Sigmoid colon (tissue), 7 donors: ENCODE data around the gene LAMP5. TPM values are rescaled to one million over a fixed set of nuclear protein-coding genes. Genes with fewer than 3 reads are reported as not detected.
A peak's percentile ranks its signal among the peaks of the same experiment; 100 is the strongest.

Experiments used
- DNase-seq: peaks from one replicate; pipeline ENCODE4 v3.0.0-alpha.2; 2019
- H3K27ac ChIP-seq, 4 donors: fragments of 200-600 bp; sonication (generic); one replicate each; pipeline ENCODE4 v1.5.1; 2016 to 2019; ENCODE audit warnings: mild to moderate bottlenecking in 1 of 4
- H3K27me3 ChIP-seq, 3 donors: fragments of 200-600 bp; sonication (generic); one replicate each; pipeline ENCODE4 v1.5.1; 2019; ENCODE audit warnings: mild to moderate bottlenecking in 1 of 3
- H3K36me3 ChIP-seq, 4 donors: fragments of 200-600 bp; sonication (generic); one replicate each; pipeline ENCODE4 v1.5.1; 2016 to 2019
- H3K4me1 ChIP-seq, 4 donors: fragments of 200-600 bp; sonication (generic); one replicate each; pipeline ENCODE4 v1.5.1; 2017 to 2019
- H3K4me3 ChIP-seq, 4 donors: fragments of 200-600 bp; sonication (generic); one replicate each; pipeline ENCODE4 v1.5.1; 2017 to 2019; ENCODE audit warnings: mild to moderate bottlenecking in 2 of 4, moderate library complexity in 1 of 4
- H3K9me3 ChIP-seq, 4 donors: fragments of 200-600 bp in 3 of 4; sonication (generic) in 3 of 4; one replicate each; pipeline versions ENCODE4 v1.5.1 to v1.6.1; 2013 to 2019
- EP300 ChIP-seq, 4 donors: sonication (generic); formaldehyde crosslinking; IDR thresholded peaks; one replicate each; pipeline ENCODE4 v1.6.1; 2017; ENCODE audit warnings: antibody characterized with exemption in 4 of 4
- POLR2A ChIP-seq, 2 donors: fragments of 450-650 bp; IDR thresholded peaks; one replicate each; pipeline ENCODE4 v1.6.1; 2016; ENCODE audit warnings: antibody characterized with exemption in 2 of 2, mild to moderate bottlenecking in 2 of 2, moderate library complexity in 2 of 2
- POLR2AphosphoS5 ChIP-seq, 4 donors: sonication (generic); formaldehyde crosslinking; IDR thresholded peaks; one replicate each; pipeline ENCODE4 v1.6.1; 2017; ENCODE audit warnings: antibody characterized with exemption in 4 of 4
- WGBS, 2 donors: extraction: QIAGEN DNeasy Blood & Tissue Kit; methylation state at CpG; one replicate each; pipeline ENCODE4 v1.1.7; 2013; 5-methylcytosine and 5-hydroxymethylcytosine counted together
- intact Hi-C: fragments of 100-400 bp; cut with DNase I; formaldehyde crosslinking; loops from one replicate; pipeline ENCODE4 v1.15.1; 2023
- polyA plus RNA-seq, 3 donors: library from polyadenylated mRNA; stranded (reverse); fragments of 200-250 nt; gene quantifications; one replicate each; pipeline ENCODE4 v1.2.3, GENCODE V29; 2013
- total RNA-seq, 4 donors: library from RNA; depleted of rRNA; stranded (reverse); fragments of >200 nt; gene quantifications; one replicate each; pipeline ENCODE4 v1.1.0, GENCODE V29; 2016
- TF ChIP-seq, protein P1 (sequence below), 4 experiments: fragments of 450-650 bp in 3 of 4; fragments of 200-600 bp in 1 of 4; IDR thresholded peaks; one replicate each; pipeline ENCODE4 v1.5.1; 2016 to 2019; ENCODE audit warnings: antibody characterized with exemption in 4 of 4, mild to moderate bottlenecking in 3 of 4, moderate library complexity in 2 of 4
- donor health status: healthy with polysubstance abuse.
- donor health status: Bipolar disorder and iron deficiency.
- donor health status: healthy.

LAMP5 gene
- total and polyA plus RNA-seq, 7 donors: 0.16 to 3.6 (median 0.63) TPM; not detected in 1

DNA sequence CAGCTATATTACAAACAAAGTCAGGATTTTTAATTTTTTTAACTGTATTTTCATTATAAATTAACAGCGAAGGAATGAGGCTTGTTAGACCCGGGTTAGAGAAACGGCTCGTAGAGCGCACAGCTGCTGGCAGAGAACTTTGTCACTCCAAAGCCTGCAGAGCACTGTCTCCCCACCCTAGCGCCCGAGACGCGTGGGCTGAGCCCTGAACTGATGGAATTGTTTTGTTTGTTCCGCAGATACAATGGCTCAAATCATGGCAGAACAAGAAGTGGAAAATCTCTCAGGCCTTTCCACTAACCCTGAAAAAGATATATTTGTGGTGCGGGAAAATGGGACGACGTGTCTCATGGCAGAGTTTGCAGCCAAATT, 810 bp downstream of the LAMP5 start:
- Histone ChIP-seq H3K4me3 (peak overlapping the region in 3 of 4 donors; percentile 7 to 28 (median 15)), H3K27me3 (peaks cover 15 to 66% (median 20%) of the 10 kb centered on the region in 3 donors), H3K27ac (no peak overlapping the region), H3K9me3 (no peaks in the 10 kb centered on the region), H3K36me3 (no peaks in the 10 kb centered on the region), H3K4me1 (peaks cover 0 to 27% (median 17%) of the 10 kb centered on the region in 4 donors)
- no peak for TF ChIP-seq POLR2AphosphoS5 (IDR thresholded peaks at IDR 0.05)
- TF ChIP-seq EP300 (IDR thresholded peaks at IDR 0.05): no peak
- TF ChIP-seq POLR2A (IDR thresholded peaks at IDR 0.05): no peak
- 5 to 11% methylated on average over 13 of the region's 13 CpGs for WGBS, 2 donors
- intact Hi-C loops: no loop called here
- DNase-seq: no peak

DNA sequence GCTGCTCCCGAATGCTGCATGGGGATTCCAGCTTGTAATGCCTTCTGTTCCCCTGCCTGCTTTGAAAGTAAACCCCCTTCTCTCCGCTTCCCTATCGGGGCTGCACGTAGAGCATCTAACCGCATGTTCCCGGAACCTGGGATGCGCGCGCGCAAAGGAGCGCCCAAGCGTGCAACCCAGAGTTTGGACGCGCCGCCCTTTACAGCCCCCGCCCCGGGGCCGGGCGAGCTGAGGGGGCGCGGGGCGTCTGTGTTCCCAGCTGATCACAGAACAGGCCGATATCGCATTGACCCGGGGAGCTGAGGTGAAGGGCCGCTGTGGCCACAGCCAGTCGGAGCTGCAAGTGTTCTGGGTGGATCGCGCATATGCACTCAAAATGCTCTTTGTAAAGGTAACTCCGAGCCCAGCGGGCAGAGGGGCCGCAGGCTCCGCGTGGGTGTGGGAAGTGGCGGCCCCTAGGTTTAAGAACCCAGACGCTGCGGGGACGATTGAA, 1.4 kb downstream of the LAMP5 start:
- intact Hi-C loops: no loop called here
- Histone ChIP-seq H3K4me1 (peaks cover 0 to 27% (median 17%) of the 10 kb centered on the region in 4 donors), H3K27ac (no peak overlapping the region), H3K27me3 (peaks cover 15 to 61% (median 20%) of the 10 kb centered on the region in 3 donors), H3K9me3 (no peaks in the 10 kb centered on the region), H3K36me3 (no peaks in the 10 kb centered on the region), H3K4me3 (peak overlapping the region in 3 of 4 donors; percentile 7 to 28 (median 15))
- WGBS, 2 donors: 2 to 11% methylated on average over 38 of the region's 38 CpGs
- TF ChIP-seq EP300 (IDR thresholded peaks at IDR 0.05) (no peak), POLR2AphosphoS5 (IDR thresholded peaks at IDR 0.05) (no peak), POLR2A (IDR thresholded peaks at IDR 0.05) (no peak)
- TF ChIP-seq, protein P1, sequence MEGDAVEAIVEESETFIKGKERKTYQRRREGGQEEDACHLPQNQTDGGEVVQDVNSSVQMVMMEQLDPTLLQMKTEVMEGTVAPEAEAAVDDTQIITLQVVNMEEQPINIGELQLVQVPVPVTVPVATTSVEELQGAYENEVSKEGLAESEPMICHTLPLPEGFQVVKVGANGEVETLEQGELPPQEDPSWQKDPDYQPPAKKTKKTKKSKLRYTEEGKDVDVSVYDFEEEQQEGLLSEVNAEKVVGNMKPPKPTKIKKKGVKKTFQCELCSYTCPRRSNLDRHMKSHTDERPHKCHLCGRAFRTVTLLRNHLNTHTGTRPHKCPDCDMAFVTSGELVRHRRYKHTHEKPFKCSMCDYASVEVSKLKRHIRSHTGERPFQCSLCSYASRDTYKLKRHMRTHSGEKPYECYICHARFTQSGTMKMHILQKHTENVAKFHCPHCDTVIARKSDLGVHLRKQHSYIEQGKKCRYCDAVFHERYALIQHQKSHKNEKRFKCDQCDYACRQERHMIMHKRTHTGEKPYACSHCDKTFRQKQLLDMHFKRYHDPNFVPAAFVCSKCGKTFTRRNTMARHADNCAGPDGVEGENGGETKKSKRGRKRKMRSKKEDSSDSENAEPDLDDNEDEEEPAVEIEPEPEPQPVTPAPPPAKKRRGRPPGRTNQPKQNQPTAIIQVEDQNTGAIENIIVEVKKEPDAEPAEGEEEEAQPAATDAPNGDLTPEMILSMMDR (IDR thresholded peaks at IDR 0.05): no peak
- DNase-seq: no peak

DNA sequence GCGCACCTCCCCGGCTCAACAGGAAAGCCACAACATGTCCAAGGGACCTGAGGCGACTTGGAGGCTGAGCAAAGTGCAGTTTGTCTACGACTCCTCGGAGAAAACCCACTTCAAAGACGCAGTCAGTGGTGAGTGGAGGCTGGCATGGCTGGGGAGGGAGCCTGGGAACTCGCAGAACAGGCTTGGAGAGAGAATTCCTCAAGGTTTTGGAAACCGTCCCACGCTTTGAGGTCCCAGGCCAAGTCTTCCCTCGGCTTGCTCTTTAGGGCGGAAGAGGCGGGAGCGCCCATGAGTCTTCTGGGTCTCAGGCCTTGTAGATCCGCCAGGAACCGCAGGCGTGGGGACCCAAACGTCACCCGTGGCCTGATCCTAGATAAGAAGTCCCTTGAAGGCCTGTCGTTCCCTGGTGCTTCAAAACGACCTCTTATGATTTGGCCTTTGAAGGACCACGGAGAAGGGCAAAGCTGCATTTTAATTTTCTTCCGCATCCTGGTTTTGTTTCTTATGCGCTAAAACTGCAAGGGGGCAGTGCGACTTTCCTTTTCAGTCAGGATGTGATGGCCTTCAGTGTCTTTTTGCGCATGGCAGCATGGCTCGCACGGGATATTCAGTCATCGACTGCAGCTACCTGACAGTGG, 2.0 kb downstream of the LAMP5 start:
- Histone ChIP-seq H3K27ac (no peak overlapping the region), H3K27me3 (peaks cover 15 to 55% (median 20%) of the 10 kb centered on the region in 3 donors), H3K4me3 (peak overlapping the region in 3 of 4 donors; percentile 7 to 28 (median 15)), H3K4me1 (peaks cover 0 to 27% (median 17%) of the 10 kb centered on the region in 4 donors), H3K9me3 (no peaks in the 10 kb centered on the region), H3K36me3 (no peaks in the 10 kb centered on the region)
- intact Hi-C loops: no loop called here
- WGBS, 2 donors: 4 to 13% methylated on average over 28 of the region's 28 CpGs
- no peak for DNase-seq
- TF ChIP-seq POLR2AphosphoS5 (IDR thresholded peaks at IDR 0.05): no peak
- no peak for TF ChIP-seq EP300 (IDR thresholded peaks at IDR 0.05)
- TF ChIP-seq POLR2A (IDR thresholded peaks at IDR 0.05): no peak
- TF ChIP-seq, protein P1 (IDR thresholded peaks at IDR 0.05): no peak

DNA sequence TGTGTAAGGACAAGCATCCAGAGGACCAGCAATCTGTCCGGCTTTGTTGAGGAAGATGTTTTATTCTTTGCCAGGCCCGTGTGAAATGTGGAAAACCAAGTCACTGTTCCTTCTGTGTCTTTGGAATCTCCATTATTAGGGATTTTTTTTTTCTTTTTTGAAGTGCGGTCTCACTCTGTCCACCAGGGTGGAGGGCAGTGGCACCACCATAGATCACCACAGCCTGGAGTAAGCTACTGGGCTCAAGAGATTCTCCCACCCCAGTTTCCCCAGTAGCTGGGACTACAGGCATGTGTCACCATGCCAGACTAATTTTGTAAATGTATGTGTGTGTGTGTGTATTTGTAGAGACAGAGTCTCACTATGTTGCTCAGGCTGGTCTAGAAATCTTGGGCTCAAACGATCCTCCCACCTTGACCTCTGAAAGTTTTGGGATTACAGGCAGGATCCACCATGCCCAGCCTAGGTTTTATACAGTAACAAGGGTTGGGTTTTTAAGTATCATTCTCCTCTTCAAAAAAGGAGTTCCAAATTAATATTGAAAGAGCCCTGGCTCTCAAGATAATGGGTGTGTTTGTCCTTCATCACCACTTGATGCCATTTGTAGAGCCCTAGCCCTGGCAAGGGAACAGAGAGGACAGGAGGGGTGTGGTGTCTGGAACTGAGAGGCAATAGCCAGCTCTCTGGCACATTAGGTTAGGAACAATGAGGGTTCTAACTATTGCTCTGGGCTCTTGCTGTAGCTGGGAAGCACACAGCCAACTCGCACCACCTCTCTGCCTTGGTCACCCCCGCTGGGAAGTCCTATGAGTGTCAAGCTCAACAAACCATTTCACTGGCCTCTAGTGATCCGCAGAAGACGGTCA, 3.1 kb downstream of the LAMP5 start:
- Histone ChIP-seq H3K27me3 (peaks cover 15 to 52% (median 20%) of the 10 kb centered on the region in 3 donors), H3K36me3 (no peaks in the 10 kb centered on the region), H3K9me3 (no peaks in the 10 kb centered on the region), H3K27ac (no peak overlapping the region), H3K4me1 (peaks cover 0 to 27% (median 17%) of the 10 kb centered on the region in 4 donors), H3K4me3 (no peak overlapping the region)
- TF ChIP-seq EP300 (IDR thresholded peaks at IDR 0.05) (no peak), POLR2A (IDR thresholded peaks at IDR 0.05) (no peak), POLR2AphosphoS5 (IDR thresholded peaks at IDR 0.05) (no peak)
- TF ChIP-seq, protein P1 (IDR thresholded peaks at IDR 0.05): no peak
- intact Hi-C loops: no loop called here
- WGBS, 2 donors: 41 to 53% methylated on average over 8 of the region's 8 CpGs
- no peak for DNase-seq
